Colonic mucosa (tissue), 4 donors: ENCODE results near the gene DPF3. TPM values are rescaled to one million over a fixed set of nuclear protein-coding genes. Genes with fewer than 3 reads are reported as not detected.

Experiments
- DNase-seq: peaks from one replicate; pipeline ENCODE4 v3.0.0-alpha.2; 2020
- H3K27ac ChIP-seq: fragments of 200-600 bp; one replicate; pipeline ENCODE4 v1.8.0; 2021
- H3K27me3 ChIP-seq: fragments of 200-600 bp; one replicate; pipeline ENCODE4 v1.8.0; 2021
- H3K36me3 ChIP-seq: fragments of 200-600 bp; one replicate; pipeline ENCODE4 v1.8.0; 2021
- H3K4me1 ChIP-seq: fragments of 200-600 bp; one replicate; pipeline ENCODE4 v1.8.0; 2021; ENCODE audit warnings: mild to moderate bottlenecking
- H3K4me3 ChIP-seq: fragments of 200-600 bp; one replicate; pipeline ENCODE4 v1.8.0; 2021
- H3K9ac ChIP-seq, 2 donors: one replicate each; pipeline ENCODE4 v1.7.0; 2013; ENCODE audit warnings: control low read depth in 2 of 2, low read depth in 2 of 2, low read length in 2 of 2
- H3K9me3 ChIP-seq: fragments of 200-600 bp; one replicate; pipeline ENCODE4 v1.8.0; 2021
- intact Hi-C: fragments of 100-400 bp; cut with DNase I; formaldehyde crosslinking; loops from one replicate; pipeline ENCODE4 v1.14.1; 2022
- total RNA-seq, 2 donors: library from RNA; stranded (reverse); fragmentation: NEBNext Ultra II Directional in 1 of 2; extraction: Animal tissue kit (Norgen Biotek cat#: 25700) in 1 of 2; gene quantifications; one replicate each; pipeline ENCODE4 v1.2.1, GENCODE V29; 2021
- TF ChIP-seq, protein P1 (sequence below): fragments of 200-600 bp; IDR thresholded peaks from one replicate; pipeline ENCODE4 v1.8.0; 2022; ENCODE audit warnings: antibody characterized with exemption, mild to moderate bottlenecking
- donor health status: healthy.
- donor health status: DM: no; HTN: no; CAD: no.
- donor health status: DM: no; HTN: no; CAD: no.

The DPF3 gene
- total RNA-seq, 2 donors from 2014 or later, result 6.7 to 14.0 TPM

GRCh38 chr14:72801381-72801812 lies 92.5 kb downstream of the DPF3 start:
- Histone ChIP-seq H3K27ac (no peak overlapping the region), H3K36me3 (no peaks in the 10 kb centered on the region), H3K9me3 (no peaks in the 10 kb centered on the region), H3K4me3 (no peak overlapping the region), H3K9ac (no peak overlapping the region), H3K27me3 (no peaks in the 10 kb centered on the region), H3K4me1 (no peaks in the 10 kb centered on the region)
- TF ChIP-seq, protein P1, sequence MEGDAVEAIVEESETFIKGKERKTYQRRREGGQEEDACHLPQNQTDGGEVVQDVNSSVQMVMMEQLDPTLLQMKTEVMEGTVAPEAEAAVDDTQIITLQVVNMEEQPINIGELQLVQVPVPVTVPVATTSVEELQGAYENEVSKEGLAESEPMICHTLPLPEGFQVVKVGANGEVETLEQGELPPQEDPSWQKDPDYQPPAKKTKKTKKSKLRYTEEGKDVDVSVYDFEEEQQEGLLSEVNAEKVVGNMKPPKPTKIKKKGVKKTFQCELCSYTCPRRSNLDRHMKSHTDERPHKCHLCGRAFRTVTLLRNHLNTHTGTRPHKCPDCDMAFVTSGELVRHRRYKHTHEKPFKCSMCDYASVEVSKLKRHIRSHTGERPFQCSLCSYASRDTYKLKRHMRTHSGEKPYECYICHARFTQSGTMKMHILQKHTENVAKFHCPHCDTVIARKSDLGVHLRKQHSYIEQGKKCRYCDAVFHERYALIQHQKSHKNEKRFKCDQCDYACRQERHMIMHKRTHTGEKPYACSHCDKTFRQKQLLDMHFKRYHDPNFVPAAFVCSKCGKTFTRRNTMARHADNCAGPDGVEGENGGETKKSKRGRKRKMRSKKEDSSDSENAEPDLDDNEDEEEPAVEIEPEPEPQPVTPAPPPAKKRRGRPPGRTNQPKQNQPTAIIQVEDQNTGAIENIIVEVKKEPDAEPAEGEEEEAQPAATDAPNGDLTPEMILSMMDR, result no peak
- intact Hi-C loops, result no loop called here
- no peak for DNase-seq

DNA sequence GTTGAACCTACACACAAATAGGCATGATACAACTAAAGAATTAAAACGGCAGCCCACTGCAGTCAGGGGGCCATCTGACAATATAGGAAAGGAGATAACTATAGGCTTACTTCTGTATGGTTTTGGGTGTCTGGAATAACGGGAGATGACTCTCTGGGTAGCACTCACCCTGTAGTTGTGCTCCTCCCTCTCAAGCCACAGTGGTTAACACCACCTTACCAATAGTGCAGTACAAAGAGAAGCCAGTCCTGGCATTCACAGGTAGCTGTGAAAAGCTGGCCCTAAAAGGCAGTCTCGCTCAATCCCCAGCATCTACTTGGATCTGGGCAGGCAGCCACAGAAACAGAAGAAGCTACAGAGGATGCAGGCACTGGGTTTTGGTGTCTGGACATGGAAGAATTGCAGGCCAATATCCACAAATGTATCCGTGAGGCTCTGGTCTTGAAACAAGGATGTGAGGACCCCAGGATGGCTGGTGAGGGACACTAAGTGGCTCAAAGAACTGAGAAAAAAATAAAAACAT lies 93.0 kb downstream of the DPF3 start:
- Histone ChIP-seq H3K4me3 (no peak overlapping the region), H3K9me3 (no peaks in the 10 kb centered on the region), H3K27me3 (no peaks in the 10 kb centered on the region), H3K9ac (no peak overlapping the region), H3K4me1 (no peaks in the 10 kb centered on the region), H3K36me3 (no peaks in the 10 kb centered on the region), H3K27ac (no peak overlapping the region)
- TF ChIP-seq, protein P1, result no peak
- intact Hi-C loops, result no loop called here
- no peak for DNase-seq

DNA sequence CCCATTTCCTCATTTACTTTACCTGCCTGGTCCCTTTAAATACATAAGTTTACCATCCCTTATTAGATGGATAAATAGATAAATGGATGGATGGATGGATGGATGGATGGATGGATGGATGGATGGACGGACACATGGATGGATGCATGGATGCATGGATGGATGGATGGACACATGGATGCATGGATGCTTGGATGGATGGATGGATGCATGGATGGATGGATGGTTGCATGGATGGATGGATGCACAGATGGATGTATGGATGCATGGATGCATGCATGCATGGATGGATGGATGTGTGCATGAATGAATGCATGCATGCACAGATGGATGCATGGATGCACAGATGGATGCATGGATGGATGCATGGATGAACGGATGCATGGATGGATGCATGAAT lies 93.6 kb downstream of the DPF3 start:
- intact Hi-C loops, result no loop called here
- Histone ChIP-seq H3K4me3 (no peak overlapping the region), H3K4me1 (no peaks in the 10 kb centered on the region), H3K36me3 (no peaks in the 10 kb centered on the region), H3K27ac (no peak overlapping the region), H3K9ac (no peak overlapping the region), H3K9me3 (no peaks in the 10 kb centered on the region), H3K27me3 (no peaks in the 10 kb centered on the region)
- TF ChIP-seq, protein P1, result no peak
- DNase-seq, result no peak

DNA sequence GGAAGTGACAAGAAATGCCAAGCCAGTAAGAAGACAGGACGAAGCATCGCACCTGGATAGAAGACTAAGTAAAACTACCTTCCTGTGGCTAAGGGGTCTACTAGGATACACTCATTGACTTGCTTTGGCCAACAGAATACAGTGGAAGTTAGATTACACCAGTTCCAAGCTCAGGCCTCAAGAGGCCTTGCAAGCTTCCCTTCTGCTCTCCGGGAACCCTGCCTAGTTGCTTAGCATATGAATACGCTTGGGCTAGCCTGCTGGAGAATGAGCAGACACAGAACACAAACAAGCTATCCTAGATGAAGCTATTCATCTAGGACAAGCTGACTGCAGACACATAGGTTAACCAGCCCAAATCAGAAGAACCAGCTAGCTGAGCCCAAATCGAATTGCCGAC lies 97.0 kb downstream of the DPF3 start:
- Histone ChIP-seq H3K4me1 (no peaks in the 10 kb centered on the region), H3K36me3 (no peaks in the 10 kb centered on the region), H3K27ac (no peak overlapping the region), H3K9me3 (no peaks in the 10 kb centered on the region), H3K9ac (no peak overlapping the region), H3K4me3 (no peak overlapping the region), H3K27me3 (no peaks in the 10 kb centered on the region)
- no peak for DNase-seq
- intact Hi-C loops, result no loop called here
- TF ChIP-seq, protein P1, result no peak

- H3K4me1 ChIP-seq, result no peaks in the 10 kb centered on the region
- no peaks in the 10 kb centered on the region for H3K9me3 ChIP-seq
- TF ChIP-seq, protein P1, result no peak
- H3K27me3 ChIP-seq, result no peaks in the 10 kb centered on the region
- no peak overlapping the region for H3K27ac ChIP-seq
- H3K4me3 ChIP-seq, result no peak overlapping the region
- no peaks in the 10 kb centered on the region for H3K36me3 ChIP-seq
- no peak overlapping the region for H3K9ac ChIP-seq
- intact Hi-C loops, result no loop called here
- DNase-seq, result no peak
Measured at GRCh38 chr14:72793156-72793939, 100.6 kb downstream of the DPF3 start.
